ENCODE data around the gene DEDD.

GRCh38 chr1:161139766-161140165, 7.3 kb upstream of the DEDD start:
- peak; percentile 81 for TF ChIP-seq CTCF (IDR thresholded peaks at IDR 0.05)
- TF ChIP-seq ZFX (IDR thresholded peaks at IDR 0.05; ENCODE audit: borderline replicate concordance) = no peak
